Nephron (organoid): ENCODE measurements around the gene NEMP2.

ENCODE experiments used
- H3K27ac Mint-ChIP-seq, 3 experiments: 2 replicates each; pipeline ENCODE4 v1.8.0; 2020; ENCODE audit warnings: mixed read lengths in 3 of 3, mild to moderate bottlenecking in 2 of 3, moderate library complexity in 1 of 3
- H3K27me3 Mint-ChIP-seq: 2 replicates; pipeline ENCODE4 v1.8.0; 2021; ENCODE audit warnings: low read depth, mild to moderate bottlenecking, moderate library complexity, mixed read lengths
- H3K36me3 Mint-ChIP-seq: 2 replicates; pipeline ENCODE4 v1.8.0; 2020; ENCODE audit warnings: low read depth, mixed read lengths
- H3K4me1 Mint-ChIP-seq: 2 replicates; pipeline ENCODE4 v1.8.0; 2020; ENCODE audit warnings: mixed read lengths
- H3K4me3 Mint-ChIP-seq, 3 experiments: 2 replicates each; pipeline ENCODE4 v1.8.0; 2020; ENCODE audit warnings: mild to moderate bottlenecking in 3 of 3, mixed read lengths in 3 of 3, moderate library complexity in 2 of 3
- H3K9me3 Mint-ChIP-seq: 2 replicates; pipeline ENCODE4 v1.8.0; 2020; ENCODE audit warnings: mixed read lengths
- TF ChIP-seq, protein P1 (sequence below), 3 experiments: fragments of 200-600 bp; sonication (generic); IDR thresholded peaks; one replicate each; pipeline ENCODE4 v1.5.0; 2021; ENCODE audit warnings: antibody characterized with exemption in 3 of 3; ENCODE audit not compliant: unreplicated experiment in 3 of 3

The NEMP2 gene

DNA sequence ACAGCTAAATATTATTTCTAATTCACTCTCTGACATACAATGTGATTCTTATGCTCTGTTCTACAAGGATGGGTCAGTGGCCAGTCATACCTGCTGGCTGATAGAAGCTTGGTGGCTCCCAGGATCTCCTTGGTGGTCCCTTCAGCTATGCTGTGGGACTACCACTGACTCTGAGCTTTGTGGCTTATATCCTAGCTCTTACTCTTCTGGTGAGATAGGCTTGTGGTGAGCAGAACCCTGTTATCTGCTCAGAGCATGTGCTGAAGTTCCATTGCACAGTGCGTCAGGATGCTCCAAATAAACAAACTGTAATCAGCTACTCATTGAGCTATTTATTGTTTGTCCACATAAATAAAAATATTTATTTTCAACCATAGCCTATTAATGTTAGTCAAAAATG, 74.6 kb downstream of the NEMP2 start:
- Mint-ChIP-seq H3K27ac (no peak overlapping the region), H3K4me3 (no peak overlapping the region), H3K9me3 (no peaks in the 10 kb centered on the region), H3K36me3 (no peaks in the 10 kb centered on the region), H3K4me1 (no peaks in the 10 kb centered on the region), H3K27me3 (no peaks in the 10 kb centered on the region)
- TF ChIP-seq, protein P1, sequence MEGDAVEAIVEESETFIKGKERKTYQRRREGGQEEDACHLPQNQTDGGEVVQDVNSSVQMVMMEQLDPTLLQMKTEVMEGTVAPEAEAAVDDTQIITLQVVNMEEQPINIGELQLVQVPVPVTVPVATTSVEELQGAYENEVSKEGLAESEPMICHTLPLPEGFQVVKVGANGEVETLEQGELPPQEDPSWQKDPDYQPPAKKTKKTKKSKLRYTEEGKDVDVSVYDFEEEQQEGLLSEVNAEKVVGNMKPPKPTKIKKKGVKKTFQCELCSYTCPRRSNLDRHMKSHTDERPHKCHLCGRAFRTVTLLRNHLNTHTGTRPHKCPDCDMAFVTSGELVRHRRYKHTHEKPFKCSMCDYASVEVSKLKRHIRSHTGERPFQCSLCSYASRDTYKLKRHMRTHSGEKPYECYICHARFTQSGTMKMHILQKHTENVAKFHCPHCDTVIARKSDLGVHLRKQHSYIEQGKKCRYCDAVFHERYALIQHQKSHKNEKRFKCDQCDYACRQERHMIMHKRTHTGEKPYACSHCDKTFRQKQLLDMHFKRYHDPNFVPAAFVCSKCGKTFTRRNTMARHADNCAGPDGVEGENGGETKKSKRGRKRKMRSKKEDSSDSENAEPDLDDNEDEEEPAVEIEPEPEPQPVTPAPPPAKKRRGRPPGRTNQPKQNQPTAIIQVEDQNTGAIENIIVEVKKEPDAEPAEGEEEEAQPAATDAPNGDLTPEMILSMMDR (IDR thresholded peaks at IDR 0.05; ENCODE audit: unreplicated experiment in 3 of 3), result no peak

DNA sequence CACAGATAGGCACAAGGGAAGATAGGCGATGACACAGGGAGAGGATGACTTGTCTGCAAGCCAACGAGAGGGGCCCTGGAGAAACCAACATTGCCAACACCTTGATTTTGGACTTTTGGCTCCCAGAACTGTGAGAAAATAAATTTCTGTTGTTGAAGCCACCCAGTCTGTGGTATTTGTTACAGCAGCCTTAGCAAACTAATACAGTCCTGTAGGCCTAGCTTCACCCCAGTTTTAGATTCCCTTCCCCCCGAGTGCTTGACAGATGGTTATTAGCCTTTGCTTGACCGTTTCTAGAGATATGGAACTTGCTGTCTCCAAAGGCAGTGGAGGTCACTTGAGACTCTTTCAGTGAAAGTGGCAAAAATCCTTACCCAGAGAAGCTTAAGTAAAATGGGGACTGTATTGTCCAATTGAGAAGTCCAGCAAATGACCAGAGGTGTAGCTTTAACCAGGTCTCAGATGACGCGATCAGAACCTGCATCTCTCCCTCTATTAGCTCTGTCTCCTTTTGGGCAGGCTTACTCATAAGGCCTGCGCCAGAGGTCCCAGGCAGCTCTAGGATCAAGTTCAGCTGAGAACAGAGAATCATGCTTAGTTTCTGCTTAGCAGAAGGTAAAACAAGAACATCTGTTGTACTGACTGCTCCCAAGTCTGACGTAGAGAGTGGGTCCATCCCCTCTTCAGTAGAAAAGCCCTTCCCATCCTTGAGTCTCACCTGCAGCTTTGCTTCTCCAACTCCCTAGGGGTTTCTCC, 76.0 kb downstream of the NEMP2 start:
- no peak overlapping the region for H3K4me3 Mint-ChIP-seq
- no peaks in the 10 kb centered on the region for H3K36me3 Mint-ChIP-seq
- H3K27me3 Mint-ChIP-seq, result no peaks in the 10 kb centered on the region
- no peaks in the 10 kb centered on the region for H3K4me1 Mint-ChIP-seq
- H3K27ac Mint-ChIP-seq, result no peak overlapping the region
- TF ChIP-seq, protein P1 (IDR thresholded peaks at IDR 0.05; ENCODE audit: unreplicated experiment in 3 of 3), result no peak
- H3K9me3 Mint-ChIP-seq, result no peaks in the 10 kb centered on the region

DNA sequence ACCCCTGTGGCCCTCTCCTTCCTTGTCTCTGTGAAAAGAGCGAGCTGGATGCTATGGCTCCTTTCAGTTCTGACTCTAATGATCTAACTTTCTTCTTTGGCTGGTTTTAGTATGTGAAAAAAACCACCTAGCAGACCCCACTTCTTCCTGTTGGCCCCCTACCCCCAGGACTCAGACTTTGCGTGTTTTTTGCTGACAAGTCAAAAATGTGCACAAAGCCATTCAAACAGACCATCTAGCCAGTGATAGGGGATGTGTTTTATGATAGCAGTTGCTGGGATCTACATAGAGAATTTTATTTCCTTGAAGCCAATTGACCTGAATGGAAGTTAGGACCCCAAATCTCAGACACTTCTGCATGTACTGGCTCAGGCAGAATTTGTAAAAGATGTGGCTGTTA, 77.3 kb downstream of the NEMP2 start:
- Mint-ChIP-seq H3K4me1 (no peaks in the 10 kb centered on the region), H3K27me3 (no peaks in the 10 kb centered on the region), H3K36me3 (no peaks in the 10 kb centered on the region), H3K4me3 (no peak overlapping the region), H3K9me3 (no peaks in the 10 kb centered on the region), H3K27ac (no peak overlapping the region)
- TF ChIP-seq, protein P1 (IDR thresholded peaks at IDR 0.05; ENCODE audit: unreplicated experiment in 3 of 3), result no peak

DNA sequence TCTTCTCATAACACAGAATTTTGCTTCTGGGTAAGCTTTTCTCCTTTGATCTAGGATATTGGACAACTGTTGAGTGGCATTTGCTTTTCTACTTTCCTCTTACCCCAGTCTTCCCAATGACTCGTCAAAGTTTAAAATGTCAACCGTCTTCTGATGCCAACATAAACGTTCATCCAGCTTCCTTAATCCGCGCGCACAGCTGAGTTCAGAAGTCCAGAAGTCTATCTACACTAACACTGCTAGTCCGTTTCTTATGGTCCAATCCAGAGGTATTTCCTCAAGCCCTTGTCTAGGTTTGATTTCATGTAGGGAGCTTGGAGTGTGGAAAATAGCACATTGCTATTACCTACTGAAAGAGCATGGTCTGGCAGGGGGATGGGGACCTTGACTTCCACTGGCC, 77.7 kb downstream of the NEMP2 start:
- TF ChIP-seq, protein P1 (IDR thresholded peaks at IDR 0.05; ENCODE audit: unreplicated experiment in 3 of 3), result no peak
- H3K4me1 Mint-ChIP-seq, result no peaks in the 10 kb centered on the region
- H3K27me3 Mint-ChIP-seq, result no peaks in the 10 kb centered on the region
- H3K36me3 Mint-ChIP-seq, result no peaks in the 10 kb centered on the region
- peak overlapping the region in 1 of 3 experiments; percentile 1 for H3K27ac Mint-ChIP-seq
- H3K9me3 Mint-ChIP-seq, result no peaks in the 10 kb centered on the region
- no peak overlapping the region for H3K4me3 Mint-ChIP-seq

DNA sequence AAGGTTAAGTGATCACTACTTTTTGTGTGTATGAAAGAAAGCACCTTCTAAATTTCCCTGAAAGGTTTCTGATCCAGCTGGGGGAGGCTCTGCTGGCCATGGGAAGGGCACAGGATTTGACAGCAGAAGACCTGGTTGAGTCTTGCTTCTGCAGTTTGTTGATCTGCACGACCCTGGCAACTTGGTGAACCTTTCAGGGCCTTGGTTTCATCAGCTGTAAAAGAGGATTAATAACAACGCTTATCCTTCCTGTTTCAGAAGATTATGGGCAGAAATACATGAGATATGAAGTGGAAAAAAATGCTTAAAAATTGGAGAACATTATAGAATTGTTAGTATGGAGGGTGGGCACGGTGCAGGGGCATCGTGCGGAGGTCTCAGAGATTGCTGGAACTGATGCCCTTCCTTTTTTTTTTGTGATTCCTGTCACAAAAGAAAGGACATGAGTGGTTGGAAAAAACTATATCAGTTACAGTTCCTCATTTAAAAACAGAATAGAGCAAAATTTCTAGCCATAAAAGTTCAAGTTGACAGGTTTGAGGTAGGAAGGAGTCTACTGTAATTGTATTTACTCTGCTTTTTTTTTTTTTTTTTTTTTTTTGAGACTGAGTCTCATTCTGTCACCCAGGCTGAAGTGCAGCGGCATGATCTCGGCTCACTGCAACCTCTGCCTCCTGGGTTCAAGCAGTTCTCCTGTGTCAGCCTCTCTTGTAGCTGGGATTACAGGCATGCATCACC, 79.0 kb downstream of the NEMP2 start:
- Mint-ChIP-seq H3K36me3 (no peaks in the 10 kb centered on the region), H3K9me3 (no peaks in the 10 kb centered on the region), H3K27me3 (no peaks in the 10 kb centered on the region), H3K4me1 (no peaks in the 10 kb centered on the region), H3K4me3 (no peak overlapping the region), H3K27ac (no peak overlapping the region)
- TF ChIP-seq, protein P1 (IDR thresholded peaks at IDR 0.05; ENCODE audit: unreplicated experiment in 3 of 3), result no peak
